ENCODE results near the gene ZNF254. TPM values are rescaled to one million over a fixed set of nuclear protein-coding genes. Genes with fewer than 3 reads are reported as not detected.
"Not testable (repeated sequence)": the region's sequence is repeated elsewhere in the genome, so short reads cannot be mapped to it uniquely, and the experiment has no call there.

ZNF254 gene
- total and polyA plus RNA-seq, 9 of the 15 experiments (the other 6 are each of a cell fraction or from before 2014, with no cell fraction given), result 10.7 to 22.1 (median 14.2) TPM

DNA sequence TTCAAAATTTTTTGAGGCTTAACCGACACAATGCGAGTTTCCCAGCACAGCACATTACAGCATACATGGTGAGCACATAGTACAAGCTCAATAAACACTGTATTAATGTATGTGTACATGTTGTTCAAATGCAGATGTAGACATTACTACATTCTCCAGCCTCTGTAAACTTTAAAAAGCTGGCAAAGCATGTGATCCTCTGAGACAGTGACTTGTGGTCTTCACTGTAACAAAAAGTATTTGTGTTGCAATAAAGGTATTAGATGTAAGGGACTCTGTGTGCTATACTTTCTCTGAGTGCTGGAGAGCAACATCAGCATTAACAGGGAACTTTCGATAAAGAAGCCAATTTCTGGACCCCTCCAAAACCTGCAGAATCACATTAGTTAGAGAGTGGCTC lies 46.4 kb upstream of the ZNF254 start:
- Histone ChIP-seq H2AFZ (ENCODE audit: low read depth, low read length) (no peak overlapping the region), H3K4me1 (replicated peaks in 1 of 2; ENCODE audit: control insufficient read depth in 2 of 2, insufficient read depth in 2 of 2, low read length in 2 of 2) (no peaks in the 10 kb centered on the region), H3K4me2 (ENCODE audit: insufficient read depth, low read length) (no peak overlapping the region), H3K9ac (ENCODE audit: insufficient read depth in 1 of 2, low read depth in 2 of 2, low read length in 2 of 2) (no peak overlapping the region), H3K79me2 (ENCODE audit: control insufficient read depth, insufficient read depth, low read length) (peaks cover 21% of the 10 kb centered on the region; the same call in 2 of the 3 replicates), H3K27me3 (ENCODE audit: control insufficient read depth in 2 of 2, insufficient read depth in 2 of 2, low read length in 2 of 2) (no peaks in the 10 kb centered on the region), H3K36me3 (ENCODE audit: control insufficient read depth, insufficient read depth, low read length) (peaks cover 17% of the 10 kb centered on the region; the same call in 2 of the 3 replicates), H4K20me1 (replicated peaks; ENCODE audit: control insufficient read depth, insufficient read depth, low read length) (no peaks in the 10 kb centered on the region), H3K9me3 (replicated peaks; ENCODE audit: control insufficient read depth, insufficient read depth, low read depth, low read length) (no peaks in the 10 kb centered on the region), H3K9me1 (ENCODE audit: control insufficient read depth, insufficient read depth, low read length) (no peaks in the 10 kb centered on the region), H3K27ac (ENCODE audit: extremely low read depth, low read depth, low read length) (no peak overlapping the region), H3K4me3 (no peak overlapping the region)
- BruUV-seq (replicated peaks), result no TSS peak
- ChIA-PET POLR2A (no interaction called here), CTCF (ENCODE audit: low intra/inter-chr PET ratio) (no interaction called here)
- in situ Hi-C loops (cut with MboI) (no loop called here), intact Hi-C loops (cut with micrococcal nuclease) (no loop called here)
- DNase-seq (ENCODE audit: extremely low read depth in 1 of 4, low spot score in 3 of 4) (no peak), FAIRE-seq (no peak), ATAC-seq (no peak)
- TF ChIP-seq ZNF3 (CRISPR knock-in tag; IDR thresholded peaks at IDR 0.05) (no peak), TGIF2 (CRISPR knock-in tag; IDR thresholded peaks at IDR 0.05) (no peak), SIX5 (IDR thresholded peaks at IDR 0.05; ENCODE audit: borderline replicate concordance in 1 of 2, insufficient read depth in 1 of 2, low read depth in 1 of 2, low read length in 2 of 2) (no peak), RBFOX2 (IDR thresholded peaks at IDR 0.05; ENCODE audit: low read depth, low read length) (no peak), SMC3 (conservative IDR thresholded peaks at IDR 0.05; ENCODE audit: insufficient read depth, low read depth, low read length) (no peak), HCFC1 (IDR thresholded peaks at IDR 0.05; ENCODE audit: low read depth, low read length) (no peak), ZNF184 (CRISPR knock-in tag; IDR thresholded peaks at IDR 0.05) (no peak), KDM2B (CRISPR knock-in tag; IDR thresholded peaks at IDR 0.05) (no peak), POU5F1 (IDR thresholded peaks at IDR 0.05; ENCODE audit: borderline replicate concordance, low read depth, low read length, partially characterized antibody) (no peak), MAZ (CRISPR knock-in tag; conservative IDR thresholded peaks at IDR 0.05 in 1 of 2, IDR thresholded peaks at IDR 0.05 in 1 of 2) (no peak), SIN3B (IDR thresholded peaks at IDR 0.05; ENCODE audit: low read depth) (no peak), ILK (tag; IDR thresholded peaks at IDR 0.05; ENCODE audit: borderline replicate concordance, low read depth) (no peak)
- 81% methylated on average over 3 of the region's 3 CpGs for WGBS (ENCODE audit: insufficient coverage, low coverage, missing lambda C conversion rate)

DNA sequence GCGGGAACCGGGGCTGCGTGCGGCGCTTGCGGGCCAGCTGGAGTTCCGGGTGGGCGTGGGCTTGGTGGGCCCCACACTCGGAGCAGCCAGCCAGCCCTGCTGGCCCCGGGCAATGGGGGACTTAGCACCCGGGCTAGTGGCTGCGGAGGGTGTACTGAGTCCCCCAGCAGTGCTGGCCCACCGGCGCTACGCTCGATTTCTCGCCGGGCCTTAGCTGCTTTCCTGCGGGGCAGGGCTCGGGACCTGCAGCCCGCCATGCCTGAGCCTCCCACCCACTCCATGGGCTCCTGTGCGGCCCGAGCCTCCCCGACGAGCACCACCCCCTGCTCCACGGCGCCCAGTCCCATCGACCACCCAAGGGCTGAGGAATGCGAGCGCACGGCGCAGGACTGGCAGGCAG lies 45.7 kb upstream of the ZNF254 start:
- H3K27ac ChIP-seq (ENCODE audit: extremely low read depth, low read depth, low read length); H3K4me1 ChIP-seq (replicated peaks in 1 of 2; ENCODE audit: control insufficient read depth in 2 of 2, insufficient read depth in 2 of 2, low read length in 2 of 2); H3K27me3 ChIP-seq (ENCODE audit: control insufficient read depth in 2 of 2, insufficient read depth in 2 of 2, low read length in 2 of 2); H3K4me3 ChIP-seq; POLR2A ChIA-PET; H3K9ac ChIP-seq (ENCODE audit: insufficient read depth in 1 of 2, low read depth in 2 of 2, low read length in 2 of 2); H4K20me1 ChIP-seq (replicated peaks; ENCODE audit: control insufficient read depth, insufficient read depth, low read length); ATAC-seq; intact Hi-C loops (cut with micrococcal nuclease); H2AFZ ChIP-seq (ENCODE audit: low read depth, low read length); H3K9me1 ChIP-seq (ENCODE audit: control insufficient read depth, insufficient read depth, low read length); H3K4me2 ChIP-seq (ENCODE audit: insufficient read depth, low read length); DNase-seq (ENCODE audit: extremely low read depth in 1 of 4, low spot score in 3 of 4); FAIRE-seq; in situ Hi-C loops (cut with MboI); CTCF ChIA-PET (ENCODE audit: low intra/inter-chr PET ratio); H3K9me3 ChIP-seq (replicated peaks; ENCODE audit: control insufficient read depth, insufficient read depth, low read depth, low read length); BruUV-seq (replicated peaks): not testable (repeated sequence)
- Histone ChIP-seq H3K36me3 (ENCODE audit: control insufficient read depth, insufficient read depth, low read length) (peaks cover 15% of the 10 kb centered on the region; the same call in 2 of the 3 replicates), H3K79me2 (ENCODE audit: control insufficient read depth, insufficient read depth, low read length) (peaks cover 16% of the 10 kb centered on the region; the same call in 2 of the 3 replicates)
- no CpG with 5 or more reads among the region's 32 CpGs for WGBS (ENCODE audit: insufficient coverage, low coverage, missing lambda C conversion rate)

Data from K562 (cell line).